ENCODE data around the gene MAP3K14.
"Not testable (repeated sequence)": the region's sequence is repeated elsewhere in the genome, so short reads cannot be mapped to it uniquely, and the experiment has no call there.

The MAP3K14 gene

DNA sequence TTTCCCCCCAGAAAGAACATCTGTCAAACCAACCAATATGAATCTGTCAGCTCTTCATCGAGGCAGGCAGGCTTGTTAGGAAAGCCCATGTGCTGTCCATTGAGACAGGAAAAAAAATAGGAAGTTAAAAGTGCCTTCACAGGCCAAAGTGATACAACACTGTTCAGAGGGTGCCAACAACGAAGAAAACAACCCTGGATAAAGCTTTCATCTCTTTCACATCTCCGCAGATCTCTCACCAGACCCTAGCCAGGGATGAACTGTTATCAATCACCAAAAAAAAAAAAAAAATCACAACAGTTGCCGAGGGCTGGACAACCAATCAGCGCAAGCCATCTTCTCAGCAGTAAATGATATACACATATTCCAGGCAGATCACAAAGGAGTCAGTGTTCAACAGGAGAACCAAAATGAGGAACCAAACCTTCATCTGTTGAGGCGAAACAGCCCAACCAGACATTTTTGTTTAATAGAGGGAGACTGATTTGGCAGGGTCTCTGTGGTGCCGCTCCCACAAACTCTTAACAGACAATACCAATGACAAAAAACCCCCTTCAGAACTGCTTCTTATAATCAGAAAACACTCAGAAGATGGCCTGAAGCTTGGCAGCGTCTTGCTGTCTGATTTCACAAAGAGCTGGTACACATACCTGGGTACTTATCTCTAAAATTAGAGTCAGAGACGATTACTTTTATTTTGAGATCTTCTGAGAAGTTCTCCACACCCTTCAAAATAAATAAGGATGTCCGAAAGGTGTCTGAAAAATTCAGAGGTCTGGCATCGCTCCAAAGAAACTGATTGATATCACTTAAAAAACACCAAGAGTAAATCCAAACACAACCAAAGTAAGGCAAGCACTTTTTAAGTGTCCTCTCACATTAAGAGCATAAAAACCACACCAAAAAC lies 1.8 kb downstream of the MAP3K14 start:
- DNase-seq = no peak

DNA sequence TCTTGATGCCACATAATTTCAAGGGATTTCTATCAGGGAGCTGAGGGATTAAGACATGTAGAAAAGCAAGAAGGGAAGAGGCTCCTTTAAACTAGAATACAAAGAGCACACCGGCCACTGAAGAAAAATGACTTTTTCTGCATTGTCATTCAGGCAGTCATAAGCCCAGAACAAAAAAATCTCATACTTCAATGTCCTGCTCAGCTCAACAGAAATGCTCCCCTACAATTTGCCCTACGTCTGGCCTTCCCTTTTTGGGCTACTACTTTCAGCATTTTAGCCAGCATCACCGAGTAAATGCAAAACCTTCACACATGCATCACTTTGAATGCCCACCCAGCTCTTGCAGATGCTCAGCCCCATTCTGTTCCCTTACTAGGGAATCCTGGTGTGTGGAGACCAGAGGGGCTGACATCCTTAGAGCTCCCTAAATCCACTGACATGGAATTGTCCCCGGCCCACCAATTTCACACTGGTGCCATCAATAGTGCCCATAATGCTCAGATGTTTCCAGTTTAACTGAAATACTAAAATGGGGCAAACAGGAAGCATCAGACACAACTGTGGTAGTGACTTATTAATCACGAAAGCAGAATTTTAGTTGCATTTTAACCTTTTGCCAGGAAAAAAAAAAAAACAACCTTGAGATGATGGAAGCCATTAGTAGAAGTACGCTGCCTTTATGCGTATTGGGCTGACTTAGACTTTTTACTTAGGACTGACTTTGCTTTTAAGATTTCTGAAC lies 2.7 kb downstream of the MAP3K14 start:
- DNase-seq = no peak

DNA sequence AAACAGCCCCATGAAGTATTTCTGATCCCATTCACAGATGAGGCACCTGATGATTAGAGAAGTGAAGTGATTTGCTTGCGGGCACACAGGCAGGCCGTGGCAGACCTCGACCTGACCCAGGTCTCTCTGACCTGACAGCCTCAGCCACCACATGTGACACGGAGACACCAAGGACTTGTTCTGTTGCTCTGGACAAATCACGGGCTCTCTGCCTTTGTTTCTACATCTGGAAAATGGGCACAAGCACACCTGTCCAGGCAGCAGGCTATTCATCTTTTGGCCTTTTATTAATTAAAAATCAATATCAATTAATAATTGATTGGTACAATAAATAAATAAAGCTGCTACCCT lies 3.4 kb downstream of the MAP3K14 start:
- no peak for DNase-seq

DNA sequence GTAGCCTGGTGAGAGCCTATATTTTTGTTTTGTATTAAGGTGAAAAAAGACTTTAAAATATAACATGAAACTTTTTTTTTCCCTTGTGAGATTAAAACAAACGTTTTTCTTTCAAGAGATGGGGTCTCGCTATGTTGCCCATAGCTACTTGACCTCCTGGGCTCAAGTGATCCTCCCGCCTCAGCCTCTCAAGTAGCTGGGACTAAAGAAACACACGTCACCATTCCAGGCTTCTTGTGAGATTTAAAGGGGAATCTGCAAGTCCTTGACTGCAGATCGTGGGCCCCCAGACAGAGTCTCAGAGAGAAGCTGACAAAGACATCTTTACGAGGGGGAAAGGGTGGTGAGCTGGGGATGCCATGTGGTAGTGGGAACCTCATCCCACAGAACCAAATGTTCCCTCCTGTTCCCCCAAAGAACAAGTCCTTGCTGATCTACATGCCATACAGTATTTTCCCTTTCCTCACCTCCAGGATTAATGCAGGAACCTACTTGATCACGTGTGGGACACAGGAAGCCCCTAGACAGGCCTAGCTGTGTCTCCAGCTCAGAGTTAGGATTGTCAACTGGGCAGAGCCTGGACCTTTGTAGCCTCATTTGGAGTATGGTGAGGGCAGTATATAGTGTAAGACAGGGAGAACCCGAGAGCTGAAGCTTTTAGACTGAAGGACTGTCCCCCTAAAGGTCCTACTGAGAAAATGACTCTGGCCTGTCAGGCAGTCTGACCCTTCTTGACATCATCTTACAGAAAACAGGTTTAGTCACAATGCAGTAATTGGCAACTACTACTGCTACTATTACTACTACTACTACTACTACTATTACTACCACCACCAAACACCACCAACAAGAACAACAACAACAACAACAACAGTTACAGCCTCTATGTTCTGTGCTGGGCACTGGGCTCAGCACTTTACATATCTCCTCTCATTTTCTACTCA lies 4.1 kb downstream of the MAP3K14 start:
- no peak for DNase-seq

DNA sequence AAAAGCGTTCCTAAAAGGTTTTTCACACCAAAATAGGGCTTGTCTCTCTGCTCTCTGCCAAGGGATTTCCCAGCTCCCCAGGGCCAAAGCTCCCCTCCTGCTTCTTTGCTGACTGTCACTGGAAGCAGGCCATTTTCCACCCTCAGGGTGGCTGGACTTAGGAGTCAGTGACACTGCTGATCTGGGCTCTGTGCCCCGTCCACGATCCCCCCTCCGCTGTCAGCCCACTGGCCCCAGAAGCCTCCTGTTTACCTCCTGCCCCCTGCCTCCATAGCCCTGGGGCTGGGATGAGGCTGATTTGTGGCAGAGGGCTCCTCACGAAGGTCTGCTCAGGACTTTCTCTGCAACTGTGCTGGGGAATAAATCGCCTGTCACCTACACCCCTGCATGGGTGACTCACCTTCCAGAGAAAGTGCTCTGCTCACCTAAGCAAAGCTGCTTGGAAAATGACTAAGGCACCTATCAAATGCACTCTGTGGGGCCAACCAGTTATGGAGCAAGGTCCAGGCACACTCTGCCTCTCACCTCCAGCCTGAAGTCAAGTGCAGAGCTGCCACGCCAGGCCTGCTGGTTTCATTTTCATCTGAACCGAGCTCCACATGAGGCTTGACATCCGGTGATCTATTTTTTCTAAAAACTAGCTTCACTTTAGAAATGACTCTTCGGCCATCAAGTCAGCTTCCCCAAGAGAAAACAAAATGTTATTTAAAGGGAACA lies 4.9 kb downstream of the MAP3K14 start:
- DNase-seq = peak; percentile 64

DNA sequence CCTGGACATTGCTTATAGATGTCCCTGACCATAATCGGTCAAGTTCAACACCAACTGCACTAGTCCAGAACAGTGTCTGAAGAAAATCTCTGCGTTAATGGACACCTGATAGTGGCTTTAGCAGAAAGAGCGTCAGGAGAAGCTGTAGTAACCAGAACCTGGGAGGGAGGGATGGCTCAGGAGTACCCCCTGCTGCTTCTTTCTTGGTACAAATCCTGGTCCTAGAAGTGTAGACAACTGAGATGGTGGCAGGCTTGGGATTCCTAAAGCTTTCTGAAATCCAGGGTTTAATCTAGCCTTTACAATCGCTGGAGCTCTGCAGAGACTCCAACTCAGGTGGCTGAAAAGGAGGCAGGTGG lies 5.4 kb downstream of the MAP3K14 start:
- no peak for DNase-seq

DNA sequence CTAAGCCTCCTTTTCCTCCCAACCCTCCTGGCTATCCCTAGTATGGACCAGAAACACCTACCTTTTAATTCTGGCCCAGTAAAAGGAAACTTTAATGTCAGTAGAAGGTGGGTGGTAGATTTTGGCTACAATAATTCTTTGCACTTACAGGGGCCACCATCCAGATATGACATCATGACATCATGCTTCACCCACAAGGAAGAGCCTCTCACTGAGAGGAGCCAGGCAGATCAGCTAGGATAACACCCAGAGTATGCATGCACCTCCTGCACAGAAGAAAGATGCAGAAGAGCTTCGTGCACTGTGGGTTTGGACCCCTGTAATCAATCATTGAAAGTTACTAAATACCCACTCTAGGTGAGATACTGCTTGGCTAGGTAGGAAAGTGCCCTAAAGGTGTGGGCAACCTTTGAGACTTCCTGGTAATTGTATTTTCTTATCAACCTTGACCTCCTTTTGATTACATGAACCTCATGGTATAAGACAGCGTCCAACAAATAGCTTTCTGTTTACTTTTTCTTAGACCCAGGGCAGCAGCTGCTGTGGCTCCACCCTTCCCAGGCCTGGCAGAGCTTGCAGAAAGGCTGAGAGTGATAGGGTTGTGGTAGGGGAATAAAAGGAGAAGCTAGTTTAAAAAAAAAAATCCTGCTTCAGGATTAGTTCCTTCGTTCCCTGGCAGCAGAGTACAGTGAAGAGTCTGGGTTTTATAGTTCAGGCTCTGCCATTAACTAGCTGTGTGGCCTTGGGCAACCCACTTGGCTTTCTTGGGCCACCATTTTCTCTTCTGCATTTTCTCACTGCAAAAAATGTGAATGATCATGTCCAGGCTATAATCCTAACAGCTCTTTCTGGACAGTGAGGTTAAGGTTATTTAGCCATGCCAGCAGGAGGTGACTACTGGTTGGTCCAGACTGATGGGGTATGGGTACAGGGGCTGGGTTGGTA lies 6.2 kb downstream of the MAP3K14 start:
- no peak for DNase-seq

DNA sequence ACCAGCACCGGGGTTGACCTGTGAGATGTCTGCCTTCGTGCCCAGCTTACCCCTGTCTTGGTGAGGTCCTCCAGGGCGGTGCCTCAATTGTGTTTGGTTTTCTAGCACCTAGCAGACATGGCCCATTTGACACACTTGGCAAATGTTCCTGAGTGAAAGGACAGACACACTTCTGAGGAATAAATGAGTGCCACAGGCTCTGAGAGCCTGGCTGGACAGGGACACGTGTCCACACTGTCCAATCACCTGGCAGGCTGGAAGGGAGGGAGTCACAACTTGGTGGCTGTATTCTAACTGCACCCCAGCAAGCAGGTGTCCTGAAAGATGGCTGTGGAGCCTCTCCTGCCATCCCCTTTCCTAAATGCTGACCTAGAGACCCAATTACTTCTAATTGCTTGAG lies 7.4 kb downstream of the MAP3K14 start:
- no peak for DNase-seq

DNA sequence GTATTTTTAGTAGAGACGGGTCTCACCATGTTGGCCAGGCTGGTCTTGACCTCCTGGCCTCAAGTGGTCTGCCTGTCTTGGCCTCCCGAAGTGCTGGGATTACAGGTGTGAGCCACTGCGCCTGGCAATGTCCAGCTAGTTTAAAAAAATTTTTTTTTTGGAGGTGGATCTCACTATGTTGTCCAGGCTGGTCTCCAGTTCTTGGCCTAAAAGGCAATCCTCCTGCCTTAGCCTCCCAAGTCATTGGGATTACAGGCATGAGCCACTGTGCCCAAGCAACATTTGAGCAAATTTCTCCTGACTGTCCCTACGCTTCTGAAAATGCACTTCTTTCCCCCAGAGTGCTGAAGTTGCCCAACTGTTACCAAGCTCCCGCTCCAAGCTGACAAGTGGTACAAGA lies 8.0 kb downstream of the MAP3K14 start:
- DNase-seq = no peak

DNA sequence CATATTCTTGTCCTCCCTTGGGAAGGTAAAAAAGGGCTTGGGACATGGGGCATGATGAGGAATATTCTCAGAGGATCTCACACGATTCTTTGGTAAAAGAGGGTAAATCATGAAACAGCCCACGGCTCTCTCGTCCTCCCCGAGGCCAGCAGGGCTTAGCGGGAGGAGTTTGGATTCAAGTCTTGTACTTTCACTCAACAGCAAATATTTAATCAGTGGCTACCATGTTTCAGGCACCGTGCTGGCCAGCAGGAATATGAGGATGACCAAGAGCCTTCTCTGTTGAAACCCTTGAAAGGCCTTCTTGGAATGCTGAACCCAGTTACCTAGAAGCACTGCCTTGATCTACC lies 8.8 kb downstream of the MAP3K14 start:
- DNase-seq = no peak

DNA sequence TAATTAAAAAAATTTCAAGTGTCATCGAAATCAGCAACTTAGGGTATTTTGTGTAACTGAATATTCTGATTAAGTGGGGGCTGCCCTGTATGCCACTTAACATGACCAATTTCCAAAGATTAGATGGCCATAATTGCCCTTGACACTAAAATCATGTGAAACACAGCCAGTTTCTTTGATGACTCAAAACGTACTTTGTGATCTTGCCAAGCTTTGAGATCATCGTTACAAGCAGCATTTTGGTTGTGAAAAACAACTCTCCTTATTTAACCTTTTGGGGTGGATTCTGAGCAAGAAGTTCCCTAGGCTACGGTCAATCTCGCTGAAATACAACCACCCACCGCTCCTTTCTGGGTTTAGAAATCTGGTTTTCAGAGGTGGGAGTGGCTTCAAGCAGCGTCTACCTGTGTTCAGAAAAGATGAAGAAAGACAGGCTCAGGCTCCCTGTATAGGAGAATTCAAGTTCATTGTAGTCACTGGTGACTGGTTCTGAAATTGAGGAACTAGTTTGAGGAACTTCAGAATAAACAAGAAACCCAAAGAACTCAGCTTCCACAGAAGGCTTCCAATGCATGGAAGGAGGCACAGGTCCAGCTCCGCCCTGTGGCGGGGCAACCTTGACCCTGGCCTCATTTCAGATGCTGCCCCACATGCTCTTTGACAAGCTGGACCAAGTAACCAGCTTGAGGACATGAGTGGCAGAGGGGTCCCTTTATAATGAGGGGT lies 9.4 kb downstream of the MAP3K14 start:
- no peak for DNase-seq

DNA sequence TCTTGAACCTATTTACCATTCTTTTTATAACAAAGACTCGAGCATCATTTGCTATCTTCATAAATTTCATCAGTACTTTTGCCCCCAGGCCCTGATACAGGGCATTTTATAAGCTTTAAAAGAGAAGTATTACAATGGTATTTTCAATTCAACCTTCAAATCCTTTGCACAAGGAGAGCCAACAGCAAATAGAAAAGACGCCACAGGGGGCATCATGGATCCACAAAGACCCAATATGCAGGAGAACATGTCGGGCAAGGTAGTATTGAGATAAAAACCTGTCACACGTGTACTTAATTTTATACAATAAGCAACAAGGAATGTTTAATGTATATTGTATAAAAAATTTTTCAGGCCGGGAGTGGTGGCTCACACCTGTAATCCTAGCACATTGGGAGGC lies 10.2 kb downstream of the MAP3K14 start:
- no peak for DNase-seq

DNA sequence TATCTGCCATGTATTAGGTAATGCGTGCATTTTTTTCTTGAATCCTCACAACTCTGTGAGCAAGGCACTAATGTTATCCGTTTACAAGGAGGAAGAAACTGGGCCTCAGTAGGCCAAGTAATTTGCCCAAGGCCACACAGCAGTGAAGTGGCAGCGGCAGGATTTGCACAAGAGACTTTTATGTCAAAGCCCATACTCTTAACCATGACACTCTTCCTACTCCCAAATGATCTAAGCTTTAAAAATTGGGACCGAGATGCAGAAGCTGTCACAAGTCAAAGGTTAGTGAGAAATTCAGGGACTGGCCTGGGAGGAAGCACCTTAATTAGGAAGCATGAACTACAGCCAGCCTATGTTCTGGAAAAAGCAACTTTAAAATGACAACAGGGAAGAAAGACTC lies 10.7 kb downstream of the MAP3K14 start:
- no peak for DNase-seq

DNA sequence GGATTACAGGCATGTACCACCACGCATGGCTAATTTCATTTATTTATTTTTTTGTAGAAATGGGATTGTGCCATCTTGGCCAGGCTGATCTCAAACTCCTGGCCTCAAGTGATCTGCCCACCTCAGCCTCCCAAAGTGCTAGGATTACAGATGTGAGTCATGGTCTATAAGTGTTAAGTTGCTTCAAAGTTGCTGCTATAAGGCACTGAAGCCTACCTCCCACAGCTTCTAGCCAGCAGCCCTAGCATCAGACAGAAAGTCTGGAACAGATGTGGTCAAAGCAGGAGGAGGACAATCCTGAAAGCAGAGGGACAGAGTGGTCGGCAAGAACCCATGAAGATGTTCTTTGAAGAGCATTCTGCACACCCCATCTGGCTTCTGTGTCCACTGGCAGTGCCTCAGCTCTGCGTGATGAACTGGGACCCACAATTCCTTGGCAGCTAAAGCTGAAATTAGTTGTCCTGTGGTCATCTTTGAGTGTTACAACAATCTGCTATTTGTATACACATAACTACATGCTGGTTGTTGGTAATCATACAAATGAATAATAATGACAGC lies 11.2 kb downstream of the MAP3K14 start:
- no peak for DNase-seq

DNA sequence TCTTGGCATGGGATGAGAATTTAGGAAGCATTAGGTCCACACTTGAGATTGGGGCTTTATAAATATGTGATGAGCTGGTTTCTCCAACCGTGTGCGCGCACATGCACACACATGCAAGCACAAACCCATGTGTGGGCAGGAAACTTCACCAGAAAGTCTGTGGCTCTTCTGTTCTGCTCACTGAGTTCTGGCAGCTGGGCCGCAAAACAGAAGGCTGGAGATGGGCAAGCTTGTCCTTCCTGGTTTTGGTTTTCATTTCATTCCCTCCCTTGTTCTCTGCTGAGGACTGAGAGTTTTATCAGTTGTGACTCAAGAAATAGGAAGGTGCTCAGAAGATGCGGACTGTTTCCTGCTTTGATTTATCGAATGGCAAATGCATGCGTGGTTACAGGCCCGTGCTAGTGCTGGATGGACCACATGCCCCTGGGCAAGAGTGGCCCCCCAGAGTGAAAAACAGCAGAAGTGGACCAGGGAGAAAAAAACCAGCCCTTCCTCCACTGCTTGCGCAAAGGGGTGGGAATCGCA lies 14.1 kb downstream of the MAP3K14 start:
- no peak for DNase-seq

DNA sequence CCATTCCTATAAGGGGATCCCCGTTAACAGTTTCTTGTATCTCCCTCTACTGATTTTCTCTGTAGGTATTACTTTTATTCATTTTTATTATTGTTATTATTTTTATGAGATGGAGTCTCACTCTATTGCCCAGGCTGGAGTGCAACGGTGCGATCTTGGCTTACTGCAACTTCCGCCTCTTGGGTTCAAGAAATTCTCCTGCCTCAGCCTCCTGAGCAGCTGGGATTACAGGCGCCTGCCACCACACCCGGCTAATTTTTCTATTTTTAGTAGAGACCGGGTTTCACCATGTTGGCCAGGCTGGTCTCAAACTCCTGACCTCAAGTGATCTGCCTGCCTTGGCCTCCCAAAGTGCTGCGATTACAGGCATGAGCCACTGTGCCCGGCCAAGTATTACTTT lies 14.6 kb downstream of the MAP3K14 start:
- not testable (repeated sequence) for DNase-seq

DNA sequence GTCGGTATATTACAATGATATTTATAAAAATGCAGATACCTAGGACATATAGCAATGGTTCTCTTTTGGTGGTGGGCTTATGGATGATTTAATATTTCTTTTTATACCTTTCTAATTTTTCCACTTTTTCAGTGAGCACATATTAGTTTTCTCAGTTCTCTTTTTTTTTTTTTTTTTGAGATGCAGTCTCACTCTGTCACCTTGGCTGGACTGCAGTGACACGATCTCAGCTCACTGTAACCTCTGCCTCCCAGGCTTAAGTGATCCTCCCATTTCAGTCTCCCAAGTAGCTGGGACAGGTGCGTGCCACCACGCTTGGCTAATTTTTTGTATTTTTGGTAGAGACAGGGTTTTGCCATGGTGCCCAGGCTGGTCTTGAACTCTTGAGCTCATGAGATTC lies 15.1 kb downstream of the MAP3K14 start:
- DNase-seq = no peak

DNA sequence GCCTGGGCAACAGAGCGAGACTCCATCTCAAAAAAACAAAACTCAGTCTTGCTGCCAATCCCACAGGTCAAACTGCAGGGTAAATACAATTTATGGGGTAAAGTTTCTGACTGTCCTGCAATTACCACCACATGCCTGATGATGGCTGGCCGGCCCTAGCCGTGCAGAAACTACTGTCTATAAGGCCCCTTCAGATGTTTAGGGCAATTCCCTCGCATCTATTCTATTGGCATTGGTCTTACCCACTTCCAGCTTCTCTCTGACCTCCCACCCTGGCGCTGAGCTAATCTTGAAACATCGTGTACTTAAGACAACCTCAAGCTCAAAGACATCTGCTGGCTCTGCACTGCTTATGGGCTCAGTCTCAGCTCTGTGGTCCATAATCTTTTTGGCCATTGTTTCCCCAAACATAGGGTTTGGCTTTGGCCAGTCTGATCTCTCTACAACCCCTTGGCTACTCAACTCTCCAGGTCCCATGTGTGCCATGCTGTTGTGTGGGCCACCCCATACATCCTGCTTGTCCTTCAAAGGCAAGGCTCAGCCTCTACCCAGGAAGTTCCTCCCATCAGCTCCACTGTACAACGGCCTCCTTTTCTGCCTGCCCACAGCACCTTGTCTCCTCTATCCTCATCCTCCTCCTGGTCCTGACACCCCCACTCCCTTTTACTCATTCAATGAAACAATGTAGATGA lies 16.6 kb downstream of the MAP3K14 start:
- no peak for DNase-seq

DNA sequence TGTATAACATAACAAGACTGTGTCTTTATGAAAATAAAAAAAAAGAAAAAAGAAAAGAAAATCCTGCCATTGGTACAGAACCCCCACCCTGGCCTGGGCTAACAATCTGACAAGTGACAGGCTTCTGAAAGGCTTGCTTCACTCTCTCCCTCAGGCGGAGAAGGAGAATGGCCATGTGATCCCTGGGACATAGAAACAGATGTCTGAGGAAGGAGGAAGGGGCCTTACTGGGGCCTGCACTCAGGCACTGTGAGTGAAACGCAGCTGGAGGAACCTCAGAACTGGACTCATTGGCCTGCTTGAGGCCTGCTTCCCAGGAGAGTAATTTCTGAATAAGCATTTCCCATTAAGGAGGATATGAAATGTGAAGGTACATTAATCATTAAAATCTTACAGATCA lies 17.5 kb downstream of the MAP3K14 start:
- no peak for DNase-seq
